GM04503 (cell line): Measurements from ENCODE around the gene FOXL2NB.
A peak's percentile ranks its signal among the peaks of the same experiment; 100 is the strongest.

ENCODE experiments used
- DNase-seq: peaks from one replicate; pipeline ENCODE4 v3.0.0-alpha.2; 2012; ENCODE audit warnings: low read depth

FOXL2NB gene

GRCh38 chr3:138933068-138933668, 13.8 kb upstream of the FOXL2NB start:
- DNase-seq, result no peak

- no peak for DNase-seq
Measured at GRCh38 chr3:138933981-138934691, 12.9 kb upstream of the FOXL2NB start.

GRCh38 chr3:138935505-138935862, 11.5 kb upstream of the FOXL2NB start:
- no peak for DNase-seq

- DNase-seq, result peak; percentile 34
Measured at GRCh38 chr3:138935863-138936740, 10.9 kb upstream of the FOXL2NB start.

- DNase-seq, result no peak
Measured at GRCh38 chr3:138936741-138937689, 10.0 kb upstream of the FOXL2NB start.

GRCh38 chr3:138937690-138938055, 9.3 kb upstream of the FOXL2NB start:
- no peak for DNase-seq

GRCh38 chr3:138938056-138938876, 8.8 kb upstream of the FOXL2NB start:
- no peak for DNase-seq

GRCh38 chr3:138938877-138939560, 8.0 kb upstream of the FOXL2NB start:
- no peak for DNase-seq

- DNase-seq, result no peak
Measured at GRCh38 chr3:138939561-138940241, 7.3 kb upstream of the FOXL2NB start.

- DNase-seq, result no peak
Measured at GRCh38 chr3:138940446-138940845, 6.6 kb upstream of the FOXL2NB start.

- DNase-seq, result no peak
Measured at GRCh38 chr3:138941259-138941885, 5.6 kb upstream of the FOXL2NB start.

- no peak for DNase-seq
Measured at GRCh38 chr3:138942271-138942670, 4.7 kb upstream of the FOXL2NB start.

- DNase-seq, result no peak
Measured at GRCh38 chr3:138942861-138943623, 4.0 kb upstream of the FOXL2NB start.

- no peak for DNase-seq
Measured at GRCh38 chr3:138943724-138944653, 3.0 kb upstream of the FOXL2NB start.

- DNase-seq, result no peak
Measured at GRCh38 chr3:138944654-138944928, 2.4 kb upstream of the FOXL2NB start.

- no peak for DNase-seq
Measured at GRCh38 chr3:138944929-138945708, 1.9 kb upstream of the FOXL2NB start.
